HG03469 (cell line): ENCODE results near the gene SASH1.

ENCODE experiments used
- ATAC-seq: cut with Tn5 transposase; IDR thresholded peaks from one replicate; pipeline ENCODE4 v1.9.1; 2021; ENCODE audit warnings: mild to moderate bottlenecking, moderate library complexity, moderate number of reproducible peaks; ENCODE audit not compliant: unreplicated experiment

Gene SASH1

GRCh38 chr6:148455225-148455624 lies 112.6 kb downstream of the SASH1 start:
- no peak for ATAC-seq

GRCh38 chr6:148455674-148456558 lies 113.3 kb downstream of the SASH1 start:
- no peak for ATAC-seq

- ATAC-seq = no peak
Measured at GRCh38 chr6:148457137-148457842, 114.7 kb downstream of the SASH1 start.

GRCh38 chr6:148457843-148458159 lies 115.2 kb downstream of the SASH1 start:
- ATAC-seq = no peak

- no peak for ATAC-seq
Measured at GRCh38 chr6:148459238-148459637, 116.6 kb downstream of the SASH1 start.

- no peak for ATAC-seq
Measured at GRCh38 chr6:148460876-148461646, 118.4 kb downstream of the SASH1 start.

- ATAC-seq = no peak
Measured at GRCh38 chr6:148461986-148462577, 119.4 kb downstream of the SASH1 start.

- no peak for ATAC-seq
Measured at GRCh38 chr6:148463671-148464070, 121.0 kb downstream of the SASH1 start.

GRCh38 chr6:148464319-148465010 lies 121.8 kb downstream of the SASH1 start:
- ATAC-seq = no peak

- ATAC-seq = no peak
Measured at GRCh38 chr6:148465011-148465335, 122.3 kb downstream of the SASH1 start.

- no peak for ATAC-seq
Measured at GRCh38 chr6:148465670-148466069, 123.0 kb downstream of the SASH1 start.

- no peak for ATAC-seq
Measured at GRCh38 chr6:148466158-148466557, 123.5 kb downstream of the SASH1 start.

GRCh38 chr6:148467926-148468325 lies 125.3 kb downstream of the SASH1 start:
- ATAC-seq = no peak

GRCh38 chr6:148470156-148470555 lies 127.5 kb downstream of the SASH1 start:
- ATAC-seq = no peak

- ATAC-seq = no peak
Measured at GRCh38 chr6:148470606-148471465, 128.2 kb downstream of the SASH1 start.

GRCh38 chr6:148471624-148472159 lies 129.1 kb downstream of the SASH1 start:
- ATAC-seq = no peak

- ATAC-seq = no peak
Measured at GRCh38 chr6:148472171-148473105, 129.8 kb downstream of the SASH1 start.

- no peak for ATAC-seq
Measured at GRCh38 chr6:148479497-148479896, 136.9 kb downstream of the SASH1 start.
